Karpas-422 (cell line): ENCODE measurements around the gene C10orf53. TPM values are rescaled to one million over a fixed set of nuclear protein-coding genes. Genes with fewer than 3 reads are reported as not detected.

Source experiments
- DNase-seq: peaks from one replicate; pipeline ENCODE4 v3.0.0-alpha.2; 2015
- H2AFZ ChIP-seq: fragments of 200-600 bp; sonication (generic); 2 replicates; pipeline ENCODE4 v1.6.1; 2014; ENCODE audit warnings: antibody characterized with exemption, low read length, mixed read lengths
- H3K27ac ChIP-seq: fragments of 200-600 bp; sonication (generic); 2 replicates; pipeline ENCODE4 v1.5.1; 2014; ENCODE audit warnings: mild to moderate bottlenecking, low read length, moderate library complexity
- H3K27me3 ChIP-seq: fragments of 200-600 bp; sonication (generic); 2 replicates; pipeline ENCODE4 v1.6.1; 2014; ENCODE audit warnings: low read length, mixed read lengths
- H3K36me3 ChIP-seq: fragments of 200-600 bp; sonication (generic); 2 replicates; pipeline ENCODE4 v1.6.1; 2014; ENCODE audit warnings: low read length, mixed read lengths; ENCODE audit not compliant: insufficient read depth
- H3K4me1 ChIP-seq: fragments of 200-600 bp; sonication (generic); 2 replicates; pipeline ENCODE4 v1.6.1; 2014; ENCODE audit warnings: mild to moderate bottlenecking, low read length, mixed read lengths
- H3K4me2 ChIP-seq: fragments of 200-600 bp; sonication (generic); 2 replicates; pipeline ENCODE4 v1.6.1; 2014; ENCODE audit warnings: low read length, low read depth, mild to moderate bottlenecking; ENCODE audit not compliant: poor library complexity, severe bottlenecking
- H3K4me3 ChIP-seq: fragments of 200-600 bp; sonication (generic); 2 replicates; pipeline ENCODE4 v1.5.1; 2014; ENCODE audit warnings: mild to moderate bottlenecking, antibody characterized with exemption, low read length, mixed read lengths
- H3K79me2 ChIP-seq: fragments of 200-600 bp; sonication (generic); 2 replicates; pipeline ENCODE4 v1.6.1; 2014; ENCODE audit warnings: mild to moderate bottlenecking, low read length, mixed read lengths
- H3K9ac ChIP-seq: fragments of 200-600 bp; sonication (generic); 2 replicates; pipeline ENCODE4 v1.6.0; 2014; ENCODE audit warnings: low read length
- H3K9me2 ChIP-seq: fragments of 200-600 bp; sonication (generic), shearing (Covaris generic); replicated peaks from 2 replicates; pipeline ENCODE4 v1.6.0; 2014; ENCODE audit warnings: mild to moderate bottlenecking, low read length, moderate library complexity; ENCODE audit not compliant: insufficient read depth
- H3K9me3 ChIP-seq: fragments of 300-700, 200-600 bp; sonication (generic); 2 replicates; pipeline ENCODE4 v1.6.1; 2014; ENCODE audit warnings: low read length, mixed read lengths
- H4K20me1 ChIP-seq: fragments of 200-600 bp; sonication (generic); 2 replicates; pipeline ENCODE4 v1.6.1; 2014; ENCODE audit warnings: mild to moderate bottlenecking, antibody characterized with exemption, low read length, low read depth; ENCODE audit not compliant: insufficient read depth
- total RNA-seq: library from RNA; depleted of rRNA; stranded (reverse); fragments of >200 nt; shearing (Covaris generic); gene quantifications from 2 replicates; pipeline ENCODE4 v1.2.3, GENCODE V29; 2014; ENCODE audit warnings: low replicate concordance

C10orf53 gene
- total RNA-seq, 1 experiment from 2014 or later = not detected

GRCh38 chr10:49656845-49657493 lies 22.5 kb upstream of the C10orf53 start:
- Histone ChIP-seq H3K4me1 (no peaks in the 10 kb centered on the region), H3K36me3 (no peaks in the 10 kb centered on the region), H2AFZ (no peak overlapping the region), H3K9me2 (no peaks in the 10 kb centered on the region), H3K9ac (no peak overlapping the region), H3K4me2 (no peak overlapping the region), H3K27me3 (no peaks in the 10 kb centered on the region), H3K27ac (no peak overlapping the region), H3K79me2 (no peaks in the 10 kb centered on the region), H3K4me3 (no peak overlapping the region), H4K20me1 (no peaks in the 10 kb centered on the region), H3K9me3 (peaks cover 4% of the 10 kb centered on the region; the same call in 1 of the 2 replicates)
- no peak for DNase-seq

GRCh38 chr10:49657606-49658005 lies 21.8 kb upstream of the C10orf53 start:
- no peak overlapping the region for H3K27ac ChIP-seq
- H3K27me3 ChIP-seq = no peaks in the 10 kb centered on the region
- no peaks in the 10 kb centered on the region for H4K20me1 ChIP-seq
- no peak for DNase-seq
- no peaks in the 10 kb centered on the region for H3K36me3 ChIP-seq
- no peak overlapping the region for H3K4me3 ChIP-seq
- no peaks in the 10 kb centered on the region for H3K9me2 ChIP-seq
- H3K4me2 ChIP-seq = no peak overlapping the region
- no peak overlapping the region for H3K9ac ChIP-seq
- no peaks in the 10 kb centered on the region for H3K4me1 ChIP-seq
- peaks cover 4% of the 10 kb centered on the region; the same call in 1 of the 2 replicates for H3K9me3 ChIP-seq
- no peaks in the 10 kb centered on the region for H3K79me2 ChIP-seq
- no peak overlapping the region for H2AFZ ChIP-seq

DNA sequence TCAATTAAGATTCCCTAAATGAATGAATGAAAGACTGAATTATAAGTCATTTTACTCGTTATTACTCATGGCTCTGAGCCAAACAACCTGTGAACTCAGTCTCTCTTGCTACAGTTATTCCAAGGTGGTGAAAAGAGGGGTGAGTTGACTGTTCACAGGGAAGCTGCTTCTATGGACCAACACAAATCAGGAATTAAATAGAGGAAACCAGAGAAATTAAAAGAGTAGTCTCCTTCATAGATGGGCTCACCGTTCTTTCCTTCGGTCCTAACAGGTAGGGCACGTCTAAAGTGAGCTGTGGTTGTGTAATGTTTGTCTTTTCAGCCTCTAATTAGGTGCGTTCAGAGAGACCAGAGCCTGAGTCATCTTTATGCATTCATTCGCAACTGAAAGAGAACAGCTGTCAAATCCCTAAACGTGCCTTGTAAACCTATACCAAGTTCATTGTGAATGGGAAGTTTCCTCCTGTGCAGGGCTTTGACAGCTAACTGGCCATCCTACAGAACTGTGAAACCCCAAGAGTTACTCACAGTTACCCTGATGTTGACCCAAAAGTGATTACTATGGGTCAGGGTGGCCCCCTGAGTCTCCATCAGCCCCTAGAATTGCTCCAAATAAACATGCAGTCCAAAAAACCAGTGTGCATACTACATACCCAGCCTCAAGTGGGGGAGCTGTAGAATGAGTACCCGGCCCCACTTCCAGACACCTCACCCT lies 18.2 kb upstream of the C10orf53 start:
- DNase-seq = no peak
- Histone ChIP-seq H2AFZ (no peak overlapping the region), H3K4me1 (no peaks in the 10 kb centered on the region), H3K79me2 (no peaks in the 10 kb centered on the region), H3K36me3 (no peaks in the 10 kb centered on the region), H3K27ac (no peak overlapping the region), H3K4me3 (no peak overlapping the region), H3K4me2 (no peak overlapping the region), H3K27me3 (no peaks in the 10 kb centered on the region), H4K20me1 (no peaks in the 10 kb centered on the region), H3K9me3 (peaks cover 4% of the 10 kb centered on the region; the same call in 1 of the 2 replicates), H3K9me2 (no peaks in the 10 kb centered on the region), H3K9ac (no peak overlapping the region)

- Histone ChIP-seq H3K4me1 (no peaks in the 10 kb centered on the region), H3K9me3 (peaks cover 4% of the 10 kb centered on the region; the same call in 1 of the 2 replicates), H3K4me3 (no peak overlapping the region), H3K4me2 (no peak overlapping the region), H3K9ac (no peak overlapping the region), H3K27ac (no peak overlapping the region), H3K36me3 (no peaks in the 10 kb centered on the region), H3K9me2 (no peaks in the 10 kb centered on the region), H4K20me1 (no peaks in the 10 kb centered on the region), H2AFZ (no peak overlapping the region), H3K79me2 (no peaks in the 10 kb centered on the region), H3K27me3 (no peaks in the 10 kb centered on the region)
- DNase-seq = no peak
These were observed 17.2 kb upstream of the C10orf53 start for GRCh38 chr10:49662169-49662830.

DNA sequence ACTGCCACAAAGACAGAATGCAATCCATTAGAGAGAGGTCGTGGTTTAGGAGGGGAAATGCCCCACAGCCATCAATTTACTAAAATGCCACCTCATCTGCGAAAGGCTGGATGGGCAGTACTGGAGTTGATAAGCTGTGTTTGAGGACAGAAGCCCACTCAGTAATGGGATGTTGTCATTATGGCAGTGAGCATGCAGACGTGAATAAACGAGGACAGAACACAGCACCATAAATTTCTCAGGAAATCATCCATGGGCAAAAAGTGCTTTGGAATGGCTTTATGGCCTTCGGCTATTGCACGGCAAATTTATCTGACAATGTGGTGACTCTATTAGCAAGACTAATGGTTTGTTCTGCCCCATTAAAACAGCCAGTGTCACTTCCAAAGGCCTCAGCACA lies 15.9 kb upstream of the C10orf53 start:
- no peaks in the 10 kb centered on the region for H3K9me2 ChIP-seq

GRCh38 chr10:49664006-49664841 lies 15.2 kb upstream of the C10orf53 start:
- H3K4me2 ChIP-seq = no peak overlapping the region
- no peaks in the 10 kb centered on the region for H3K79me2 ChIP-seq

More for the DNA sequence above, 15.9 kb upstream of the C10orf53 start:
- no peaks in the 10 kb centered on the region for H3K27me3 ChIP-seq
- no peak overlapping the region for H3K9ac ChIP-seq
- no peak for DNase-seq
- H3K9me3 ChIP-seq = peaks cover 4% of the 10 kb centered on the region; the same call in 1 of the 2 replicates
- H3K36me3 ChIP-seq = no peaks in the 10 kb centered on the region
- no peaks in the 10 kb centered on the region for H3K4me1 ChIP-seq
- no peaks in the 10 kb centered on the region for H3K79me2 ChIP-seq
- no peak overlapping the region for H3K4me2 ChIP-seq
- H2AFZ ChIP-seq = no peak overlapping the region
- no peak overlapping the region for H3K4me3 ChIP-seq
- no peaks in the 10 kb centered on the region for H4K20me1 ChIP-seq
- no peak overlapping the region for H3K27ac ChIP-seq

DNA sequence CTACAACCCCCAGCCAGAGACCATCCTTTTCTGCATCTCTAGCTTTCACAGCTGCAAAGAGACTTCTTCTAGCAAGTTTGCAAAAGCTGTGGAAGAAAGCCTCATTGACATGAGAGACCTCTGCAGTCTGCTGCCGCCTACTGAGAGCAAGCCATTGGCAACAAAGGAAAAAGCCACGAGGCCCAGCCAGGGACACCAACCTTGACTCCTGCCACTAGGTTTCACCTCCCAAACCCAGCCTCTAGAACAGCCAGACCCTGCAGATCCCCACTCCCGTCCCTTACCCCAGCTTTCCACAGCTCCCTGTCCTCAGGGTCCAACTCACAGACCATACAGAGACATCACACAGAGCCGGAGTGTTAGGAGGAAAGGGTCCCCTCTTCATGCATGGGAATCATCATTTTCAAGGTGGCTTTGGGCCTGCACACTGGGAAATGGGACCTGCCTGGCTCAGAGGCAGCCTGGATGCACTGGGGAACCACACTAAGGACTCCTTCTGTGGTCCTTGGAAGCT lies 14.6 kb upstream of the C10orf53 start:
- Histone ChIP-seq H3K36me3 (no peaks in the 10 kb centered on the region), H3K79me2 (no peaks in the 10 kb centered on the region), H3K4me1 (no peaks in the 10 kb centered on the region)

More at GRCh38 chr10:49664006-49664841, 15.2 kb upstream of the C10orf53 start:
- Histone ChIP-seq H3K27ac (no peak overlapping the region), H3K9me3 (no peaks in the 10 kb centered on the region), H3K4me3 (no peak overlapping the region), H3K4me1 (no peaks in the 10 kb centered on the region), H3K27me3 (no peaks in the 10 kb centered on the region), H4K20me1 (no peaks in the 10 kb centered on the region), H2AFZ (no peak overlapping the region), H3K36me3 (no peaks in the 10 kb centered on the region), H3K9me2 (no peaks in the 10 kb centered on the region), H3K9ac (no peak overlapping the region)
- no peak for DNase-seq

More for the DNA sequence above, 14.6 kb upstream of the C10orf53 start:
- H3K9me2 ChIP-seq = no peaks in the 10 kb centered on the region
- no peak overlapping the region for H3K4me2 ChIP-seq
- H3K4me3 ChIP-seq = no peak overlapping the region
- H3K27me3 ChIP-seq = no peaks in the 10 kb centered on the region
- no peak for DNase-seq
- no peaks in the 10 kb centered on the region for H4K20me1 ChIP-seq
- H3K27ac ChIP-seq = no peak overlapping the region
- H3K9ac ChIP-seq = no peak overlapping the region
- H3K9me3 ChIP-seq = no peaks in the 10 kb centered on the region
- no peak overlapping the region for H2AFZ ChIP-seq
